HL-60/S4 (cell line): ENCODE measurements around the gene C1orf216.
"Not testable (repeated sequence)": the region's sequence is repeated elsewhere in the genome, so short reads cannot be mapped to it uniquely, and the experiment has no call there.

Source experiments
- in situ Hi-C: fragments of 300-500 bp; cut with MboI; formaldehyde crosslinking; loops from 2 replicates; pipeline ENCODE4 v1.14.3; 2022; ENCODE audit warnings: low sequenced_read_pairs

Gene C1orf216

GRCh38 chr1:35718492-35719336 is at the start of gene C1orf216:
Gene C1orf216 (minus strand): TSS chr1:35718884. CDS start chr1:35716321, 2,563 bp downstream.
- in situ Hi-C loops: no loop called here

GRCh38 chr1:35764283-35764682 is 45.6 kb upstream of the C1orf216 start:
- in situ Hi-C loops: no loop called here

- in situ Hi-C loops: no loop called here
Measured at GRCh38 chr1:35763201-35763600, 44.5 kb upstream of the C1orf216 start.

- in situ Hi-C loops: no loop called here
Measured at GRCh38 chr1:35762141-35762540, 43.5 kb upstream of the C1orf216 start.

- in situ Hi-C loops: no loop called here
Measured at GRCh38 chr1:35756064-35756463, 37.4 kb upstream of the C1orf216 start.

GRCh38 chr1:35753626-35754260 is 35.1 kb upstream of the C1orf216 start:
- in situ Hi-C loops: no loop called here

GRCh38 chr1:35748326-35748725 is 29.6 kb upstream of the C1orf216 start:
- in situ Hi-C loops: no loop called here

GRCh38 chr1:35745124-35745730 is 26.5 kb upstream of the C1orf216 start:
- in situ Hi-C loops: no loop called here

GRCh38 chr1:35737120-35737519 is 18.4 kb upstream of the C1orf216 start:
- in situ Hi-C loops: no loop called here

- in situ Hi-C loops: no loop called here
Measured at GRCh38 chr1:35727434-35728040, 8.9 kb upstream of the C1orf216 start.

- in situ Hi-C loops: no loop called here
Measured at GRCh38 chr1:35726450-35727433, 8.1 kb upstream of the C1orf216 start.

- in situ Hi-C loops: no loop called here
Measured at GRCh38 chr1:35725596-35725995, 6.9 kb upstream of the C1orf216 start.

- in situ Hi-C loops: no loop called here
Measured at GRCh38 chr1:35717911-35718476, 690 bp downstream of the C1orf216 start.

GRCh38 chr1:35715568-35716002 is 3.1 kb downstream of the C1orf216 start:
- in situ Hi-C loops: no loop called here

- in situ Hi-C loops: no loop called here
Measured at GRCh38 chr1:35714921-35715567, 3.6 kb downstream of the C1orf216 start.

- in situ Hi-C loops: not testable (repeated sequence)
Measured at GRCh38 chr1:35711098-35711497, 7.6 kb downstream of the C1orf216 start.

- in situ Hi-C loops: no loop called here
Measured at GRCh38 chr1:35708952-35709351, 9.7 kb downstream of the C1orf216 start.

- in situ Hi-C loops: no loop called here
Measured at GRCh38 chr1:35708441-35708921, 10.2 kb downstream of the C1orf216 start.
